Measurements from ENCODE around the gene CFAP74.

CFAP74 gene

DNA sequence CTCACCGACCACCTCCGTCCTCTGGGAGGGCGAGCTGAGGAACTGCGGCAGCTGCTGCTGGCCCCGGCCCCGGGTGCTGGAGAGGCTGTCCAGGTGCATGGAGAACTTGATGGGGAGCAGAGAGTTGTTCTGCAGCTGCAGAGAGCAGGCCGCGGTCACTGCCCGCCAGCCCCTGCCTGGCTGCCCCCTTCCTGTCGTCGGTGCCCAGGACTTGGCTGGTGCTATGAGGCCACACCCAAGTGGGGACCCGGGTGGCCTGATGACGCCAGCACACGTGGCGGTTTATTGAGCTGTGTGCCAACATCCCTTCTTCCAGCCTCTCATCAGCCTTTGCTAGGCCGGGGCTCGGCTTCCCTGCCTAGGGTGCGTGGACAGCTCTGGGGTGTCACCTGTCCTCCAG, 79.2 kb downstream of the CFAP74 start:
- Histone ChIP-seq H3K4me3 (ENCODE audit: low read length) (no peak overlapping the region), H3K36me3 (ENCODE audit: insufficient read depth, low read depth, low read length) (no peaks in the 10 kb centered on the region), H3K27me3 (ENCODE audit: insufficient read depth, low read length) (no peaks in the 10 kb centered on the region), H3K27ac (ENCODE audit: low read length) (no peak overlapping the region), H3K9ac (ENCODE audit: low read depth, low read length) (no peak overlapping the region), H3K4me1 (ENCODE audit: insufficient read depth, low read length) (peaks cover 3% of the 10 kb centered on the region; the same call in 1 of the 2 replicates), H3K9me3 (ENCODE audit: insufficient read depth, low read depth, low read length) (no peaks in the 10 kb centered on the region)

DNA sequence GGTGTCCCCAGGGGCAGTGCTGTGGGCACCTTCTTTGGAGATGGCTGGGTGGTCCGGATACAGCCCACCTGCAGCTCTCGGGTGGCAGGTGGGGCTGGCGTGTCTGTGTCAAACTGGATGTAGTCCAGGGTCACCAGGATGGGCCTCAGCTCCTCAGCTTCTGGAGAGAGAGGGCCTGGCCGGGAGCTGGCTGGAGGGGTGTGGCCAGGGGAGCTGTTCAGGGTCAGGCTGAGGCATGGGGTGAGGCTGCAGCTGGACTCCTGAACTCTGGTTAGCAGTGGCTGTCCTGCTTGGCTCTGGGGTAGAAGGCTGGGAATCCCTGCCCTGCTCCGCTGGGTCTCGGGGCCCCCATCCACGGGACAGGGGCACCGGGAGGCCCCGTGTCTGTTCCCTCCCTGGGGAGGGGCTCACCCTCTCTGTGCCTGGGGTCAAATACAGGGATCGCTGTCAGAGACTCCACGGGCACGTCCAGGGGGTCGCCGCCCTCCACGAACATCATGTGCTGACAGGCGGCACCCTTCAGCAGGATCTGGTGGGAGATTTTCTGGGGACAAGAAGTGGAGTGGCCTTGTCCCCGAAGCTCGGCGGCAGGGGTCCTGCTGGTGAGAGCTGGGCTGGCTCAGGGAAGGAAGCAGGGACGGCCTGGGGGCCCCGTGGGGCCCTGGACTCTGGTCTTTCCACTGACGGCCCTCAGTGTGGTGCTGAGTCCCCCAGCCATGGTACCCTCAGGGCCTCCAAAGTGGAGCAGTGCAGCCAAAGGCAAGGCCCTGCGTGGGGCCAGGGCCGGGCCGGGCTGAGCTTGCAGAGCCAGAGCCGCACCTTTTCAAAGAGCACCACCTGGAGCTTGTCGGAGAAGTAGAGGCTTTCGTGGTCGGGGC, 80.4 kb downstream of the CFAP74 start:
- Histone ChIP-seq H3K27ac (ENCODE audit: low read length) (no peak overlapping the region), H3K9ac (ENCODE audit: low read depth, low read length) (no peak overlapping the region), H3K4me3 (ENCODE audit: low read length) (no peak overlapping the region), H3K27me3 (ENCODE audit: insufficient read depth, low read length) (peaks cover 4% of the 10 kb centered on the region), H3K36me3 (ENCODE audit: insufficient read depth, low read depth, low read length) (no peaks in the 10 kb centered on the region), H3K9me3 (ENCODE audit: insufficient read depth, low read depth, low read length) (no peaks in the 10 kb centered on the region), H3K4me1 (ENCODE audit: insufficient read depth, low read length) (peaks cover 3% of the 10 kb centered on the region; the same call in 1 of the 2 replicates)

DNA sequence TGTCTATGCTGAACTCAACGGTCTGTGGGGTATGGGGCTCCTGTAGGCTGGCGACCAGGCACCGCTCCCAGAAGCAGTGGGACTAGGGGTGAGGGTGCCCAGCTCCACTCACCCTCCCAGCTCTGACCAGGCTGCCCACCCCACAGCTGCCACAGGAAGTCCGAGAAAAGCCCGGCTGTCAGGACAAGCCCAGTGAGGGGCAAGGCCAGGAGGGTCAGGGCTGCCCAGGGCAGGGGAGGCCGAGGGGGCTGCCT, 81.0 kb downstream of the CFAP74 start:
- H3K27me3 ChIP-seq (ENCODE audit: insufficient read depth, low read length), result peaks cover 9% of the 10 kb centered on the region
- peaks cover 3% of the 10 kb centered on the region; the same call in 1 of the 2 replicates for H3K4me1 ChIP-seq (ENCODE audit: insufficient read depth, low read length)
- no peaks in the 10 kb centered on the region for H3K36me3 ChIP-seq (ENCODE audit: insufficient read depth, low read depth, low read length)
- H3K9ac ChIP-seq (ENCODE audit: low read depth, low read length), result no peak overlapping the region
- H3K27ac ChIP-seq (ENCODE audit: low read length), result no peak overlapping the region
- no peak overlapping the region for H3K4me3 ChIP-seq (ENCODE audit: low read length)
- no peaks in the 10 kb centered on the region for H3K9me3 ChIP-seq (ENCODE audit: insufficient read depth, low read depth, low read length)

DNA sequence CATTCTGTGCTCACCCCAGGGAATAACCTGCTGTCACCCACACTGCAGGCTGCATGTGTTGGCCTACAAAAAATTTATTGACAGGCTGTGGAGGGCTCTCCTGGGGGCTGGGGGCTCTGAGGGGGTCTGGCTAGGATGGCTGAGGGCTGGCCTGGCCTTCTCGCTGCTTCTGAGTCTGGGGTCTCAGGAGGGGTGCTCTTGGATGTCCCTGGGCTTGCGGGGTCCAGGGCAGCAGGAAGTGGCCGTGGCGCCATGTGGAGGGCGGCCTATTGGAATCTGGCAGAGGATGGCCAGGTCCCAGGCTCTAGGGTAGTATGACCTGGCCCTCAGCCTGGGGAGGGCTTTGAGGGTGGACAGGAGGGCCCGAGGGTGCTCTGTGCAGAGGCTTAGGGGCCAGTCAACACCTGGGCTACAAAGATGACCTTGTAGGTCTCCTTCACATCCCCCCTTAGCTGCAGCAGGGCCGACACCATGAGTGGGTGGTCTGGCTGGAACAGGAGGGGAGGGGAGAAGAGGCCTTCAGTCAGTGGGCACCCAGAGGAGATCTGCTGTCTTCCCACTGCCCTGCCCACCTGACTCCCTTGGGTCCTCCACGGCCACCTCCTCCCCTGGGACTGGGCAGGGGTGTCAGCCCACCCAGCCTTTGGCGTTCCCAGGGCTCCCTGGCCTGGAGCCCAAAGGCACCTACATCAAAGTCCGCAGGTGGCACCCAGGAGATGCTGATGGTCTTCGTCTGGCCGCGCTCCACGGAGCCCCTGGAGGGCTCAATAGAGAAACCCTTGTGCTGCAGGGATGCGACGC, 81.5 kb downstream of the CFAP74 start:
- Histone ChIP-seq H3K27me3 (ENCODE audit: insufficient read depth, low read length) (peaks cover 10% of the 10 kb centered on the region), H3K4me1 (ENCODE audit: insufficient read depth, low read length) (peaks cover 3% of the 10 kb centered on the region; the same call in 1 of the 2 replicates), H3K36me3 (ENCODE audit: insufficient read depth, low read depth, low read length) (no peaks in the 10 kb centered on the region), H3K27ac (ENCODE audit: low read length) (no peak overlapping the region), H3K4me3 (ENCODE audit: low read length) (no peak overlapping the region), H3K9me3 (ENCODE audit: insufficient read depth, low read depth, low read length) (no peaks in the 10 kb centered on the region), H3K9ac (ENCODE audit: low read depth, low read length) (no peak overlapping the region)

DNA sequence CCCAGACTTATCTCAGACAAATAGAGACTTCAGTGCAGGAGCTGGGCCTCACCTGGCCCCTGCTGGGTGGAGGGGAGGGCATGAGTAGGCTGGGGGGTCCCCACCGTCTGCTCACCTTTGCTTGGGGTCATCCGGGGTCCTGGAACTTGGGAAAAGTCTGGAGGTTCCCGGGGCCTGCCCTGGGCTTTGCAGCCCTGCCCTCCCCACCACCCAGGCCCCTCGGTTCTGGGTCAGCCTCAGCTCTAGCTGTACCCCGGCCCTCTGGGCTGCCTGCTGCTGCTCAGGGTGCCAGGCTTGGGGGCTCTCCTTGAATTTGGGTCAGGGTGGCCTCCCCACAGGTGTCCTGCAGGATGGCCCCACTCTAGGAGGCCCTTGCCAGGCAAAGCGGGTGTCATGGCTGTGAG, 82.1 kb downstream of the CFAP74 start:
- no peak overlapping the region for H3K9ac ChIP-seq (ENCODE audit: low read depth, low read length)
- peaks cover 3% of the 10 kb centered on the region; the same call in 1 of the 2 replicates for H3K4me1 ChIP-seq (ENCODE audit: insufficient read depth, low read length)
- no peak overlapping the region for H3K27ac ChIP-seq (ENCODE audit: low read length)
- H3K4me3 ChIP-seq (ENCODE audit: low read length), result no peak overlapping the region
- H3K27me3 ChIP-seq (ENCODE audit: insufficient read depth, low read length), result peaks cover 10% of the 10 kb centered on the region
- H3K9me3 ChIP-seq (ENCODE audit: insufficient read depth, low read depth, low read length), result no peaks in the 10 kb centered on the region
- no peaks in the 10 kb centered on the region for H3K36me3 ChIP-seq (ENCODE audit: insufficient read depth, low read depth, low read length)

DNA sequence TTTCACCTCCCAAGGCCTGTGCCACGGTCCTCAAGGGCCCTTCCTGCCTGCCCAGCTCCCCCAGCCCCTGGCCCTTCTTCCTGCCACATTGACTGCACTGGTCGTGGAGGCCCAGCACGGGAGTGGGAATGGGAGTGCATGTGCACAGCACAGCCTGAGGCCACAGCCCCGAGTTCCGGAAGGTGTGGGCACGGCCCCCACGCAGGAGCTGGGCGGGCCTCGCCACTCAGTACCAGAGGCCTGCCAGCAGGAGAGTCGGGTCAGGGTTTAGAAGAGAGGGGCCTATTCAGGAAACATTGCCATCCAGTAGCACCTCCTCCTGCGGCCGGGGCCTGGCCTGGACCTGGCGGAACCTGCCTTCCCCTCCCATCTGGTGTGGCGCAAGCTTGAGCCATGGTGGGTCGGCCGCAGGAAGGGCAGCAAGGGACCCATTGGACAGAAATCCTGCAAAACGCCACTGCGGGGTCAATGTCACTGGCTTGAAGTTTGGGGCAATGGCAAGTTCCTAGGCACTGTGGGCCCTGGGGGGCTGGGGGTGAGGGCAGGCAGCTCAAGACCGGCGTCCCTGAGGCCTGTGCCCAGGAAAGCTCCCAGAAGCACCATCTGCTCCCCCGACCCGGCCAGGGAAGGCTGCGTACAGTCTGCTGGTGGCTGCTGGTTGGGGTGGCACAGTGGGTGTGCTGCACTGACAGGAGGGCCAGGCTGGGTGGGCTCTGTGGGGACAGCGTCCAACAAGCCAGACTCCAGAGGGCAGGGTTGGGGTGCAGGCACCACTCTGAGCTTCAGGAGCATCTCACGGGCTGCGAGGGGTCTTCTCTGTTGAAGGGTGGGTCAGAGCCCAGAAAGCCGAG, 82.8 kb downstream of the CFAP74 start:
- Histone ChIP-seq H3K4me3 (ENCODE audit: low read length) (no peak overlapping the region), H3K4me1 (ENCODE audit: insufficient read depth, low read length) (peaks cover 3% of the 10 kb centered on the region; the same call in 1 of the 2 replicates), H3K27ac (ENCODE audit: low read length) (no peak overlapping the region), H3K27me3 (ENCODE audit: insufficient read depth, low read length) (peaks cover 10% of the 10 kb centered on the region), H3K36me3 (ENCODE audit: insufficient read depth, low read depth, low read length) (no peaks in the 10 kb centered on the region), H3K9me3 (ENCODE audit: insufficient read depth, low read depth, low read length) (no peaks in the 10 kb centered on the region), H3K9ac (ENCODE audit: low read depth, low read length) (no peak overlapping the region)

DNA sequence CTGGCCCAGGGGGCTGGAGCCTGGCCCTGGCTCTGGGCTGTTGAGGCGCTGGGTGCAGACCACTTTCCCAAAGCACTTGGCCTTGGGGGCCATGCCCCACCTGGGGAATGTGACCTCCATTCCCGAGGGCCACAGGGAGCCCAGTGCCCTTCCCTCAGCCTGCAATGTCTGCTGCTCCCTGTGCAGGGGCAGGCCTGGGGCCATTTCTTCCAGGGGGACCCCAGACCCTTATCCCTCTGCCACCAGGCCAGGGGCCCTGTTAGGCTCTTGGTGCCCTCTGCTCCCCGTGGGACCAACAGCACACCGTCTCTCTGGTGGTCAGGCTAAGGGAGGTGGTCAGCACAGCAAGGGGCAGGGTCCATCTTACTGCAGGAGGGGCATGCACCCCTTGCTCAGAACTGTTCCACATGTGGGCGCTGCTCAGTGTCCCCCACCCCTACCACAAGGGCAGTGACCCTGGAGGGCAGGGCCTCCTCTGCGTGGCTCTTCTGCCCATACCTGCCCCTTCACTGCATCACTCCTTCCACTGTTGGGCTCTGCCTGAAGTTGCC, 83.5 kb downstream of the CFAP74 start:
- Histone ChIP-seq H3K36me3 (ENCODE audit: insufficient read depth, low read depth, low read length) (no peaks in the 10 kb centered on the region), H3K4me1 (ENCODE audit: insufficient read depth, low read length) (peaks cover 3% of the 10 kb centered on the region; the same call in 1 of the 2 replicates), H3K9me3 (ENCODE audit: insufficient read depth, low read depth, low read length) (no peaks in the 10 kb centered on the region), H3K27ac (ENCODE audit: low read length) (no peak overlapping the region), H3K9ac (ENCODE audit: low read depth, low read length) (no peak overlapping the region), H3K4me3 (ENCODE audit: low read length) (peak overlapping the region; percentile 56; the same call in 1 of the 2 replicates), H3K27me3 (ENCODE audit: insufficient read depth, low read length) (peaks cover 10% of the 10 kb centered on the region)

DNA sequence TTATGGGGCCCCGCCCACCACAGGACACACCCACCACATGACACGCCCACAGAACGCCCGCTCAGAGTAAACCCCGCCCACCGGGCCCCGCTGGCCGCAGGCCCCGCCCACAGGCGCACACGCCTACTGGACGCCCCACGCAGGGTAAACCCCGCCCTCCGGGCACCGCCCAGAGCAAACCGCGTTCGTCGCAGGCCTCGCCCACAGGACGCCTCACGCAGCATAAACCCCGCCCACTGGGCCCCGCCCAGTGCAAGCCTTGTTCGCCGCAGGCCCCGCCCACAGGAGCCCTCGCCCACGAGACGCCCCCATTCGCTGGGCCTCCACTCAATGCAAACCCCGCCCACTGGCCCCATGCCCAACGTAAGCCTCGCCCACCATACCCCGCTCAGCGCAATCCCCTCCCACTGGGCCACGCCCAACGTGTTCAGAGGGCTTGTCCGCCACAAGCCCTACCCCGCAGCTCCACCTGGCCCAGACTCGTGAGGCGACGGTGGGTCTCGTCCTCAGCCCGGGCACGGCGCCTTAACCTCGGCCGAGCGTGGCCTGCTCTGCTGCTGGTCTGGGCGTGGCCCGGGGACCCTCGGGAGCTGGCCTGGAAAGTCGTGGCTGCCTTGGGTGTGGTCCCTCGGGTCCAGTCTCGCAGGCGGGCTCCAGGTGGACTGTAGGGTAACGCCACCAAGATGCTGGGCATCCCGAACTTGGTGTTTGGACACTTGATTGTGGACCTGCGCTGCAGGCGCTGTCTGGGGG, 84.1 kb downstream of the CFAP74 start:
- Histone ChIP-seq H3K27ac (ENCODE audit: low read length) (no peak overlapping the region), H3K27me3 (ENCODE audit: insufficient read depth, low read length) (peaks cover 10% of the 10 kb centered on the region), H3K9ac (ENCODE audit: low read depth, low read length) (peak overlapping the region; percentile 74; the same call in 1 of the 2 replicates), H3K4me3 (ENCODE audit: low read length) (peak overlapping the region; percentile 73; the same call in 1 of the 2 replicates), H3K9me3 (ENCODE audit: insufficient read depth, low read depth, low read length) (no peaks in the 10 kb centered on the region), H3K4me1 (ENCODE audit: insufficient read depth, low read length) (peaks cover 3% of the 10 kb centered on the region; the same call in 1 of the 2 replicates), H3K36me3 (ENCODE audit: insufficient read depth, low read depth, low read length) (no peaks in the 10 kb centered on the region)

DNA sequence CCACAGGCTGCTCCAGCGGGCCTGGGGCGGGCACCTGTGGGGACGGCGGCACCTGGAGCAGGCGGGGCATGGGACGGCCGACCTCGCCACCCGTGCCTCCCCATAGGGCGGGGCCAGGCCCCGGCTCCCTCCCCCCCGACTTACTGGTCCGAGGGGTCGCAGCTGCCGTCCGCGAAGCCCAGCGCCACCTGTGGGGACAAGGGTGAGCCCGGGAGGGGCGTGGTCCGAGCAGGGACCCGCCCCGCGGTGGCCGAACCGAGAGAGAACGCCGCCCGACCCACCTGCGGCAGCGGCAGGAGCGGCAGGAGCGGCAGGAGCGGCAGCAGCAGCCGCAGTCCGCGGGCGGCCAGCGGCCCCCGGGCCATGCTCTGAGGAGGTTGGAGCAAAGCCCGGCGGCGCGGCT, 84.7 kb downstream of the CFAP74 start, which contains the start of gene TMEM52:
TSS of gene TMEM52 (minus strand) at position 379 of the 403 bp plus-strand sequence. CDS start at position 365, 14 bp downstream.
- no peaks in the 10 kb centered on the region for H3K36me3 ChIP-seq (ENCODE audit: insufficient read depth, low read depth, low read length)
- H3K4me3 ChIP-seq (ENCODE audit: low read length), result peak within 1 kb of the TSS; percentile 73
- peaks cover 3% of the 10 kb centered on the region; the same call in 1 of the 2 replicates for H3K4me1 ChIP-seq (ENCODE audit: insufficient read depth, low read length)
- H3K27me3 ChIP-seq (ENCODE audit: insufficient read depth, low read length), result peaks cover 10% of the 10 kb centered on the region
- no peaks in the 10 kb centered on the region for H3K9me3 ChIP-seq (ENCODE audit: insufficient read depth, low read depth, low read length)
- no peak within 1 kb of the TSS for H3K27ac ChIP-seq (ENCODE audit: low read length)
- peak within 1 kb of the TSS; percentile 74 for H3K9ac ChIP-seq (ENCODE audit: low read depth, low read length)

DNA sequence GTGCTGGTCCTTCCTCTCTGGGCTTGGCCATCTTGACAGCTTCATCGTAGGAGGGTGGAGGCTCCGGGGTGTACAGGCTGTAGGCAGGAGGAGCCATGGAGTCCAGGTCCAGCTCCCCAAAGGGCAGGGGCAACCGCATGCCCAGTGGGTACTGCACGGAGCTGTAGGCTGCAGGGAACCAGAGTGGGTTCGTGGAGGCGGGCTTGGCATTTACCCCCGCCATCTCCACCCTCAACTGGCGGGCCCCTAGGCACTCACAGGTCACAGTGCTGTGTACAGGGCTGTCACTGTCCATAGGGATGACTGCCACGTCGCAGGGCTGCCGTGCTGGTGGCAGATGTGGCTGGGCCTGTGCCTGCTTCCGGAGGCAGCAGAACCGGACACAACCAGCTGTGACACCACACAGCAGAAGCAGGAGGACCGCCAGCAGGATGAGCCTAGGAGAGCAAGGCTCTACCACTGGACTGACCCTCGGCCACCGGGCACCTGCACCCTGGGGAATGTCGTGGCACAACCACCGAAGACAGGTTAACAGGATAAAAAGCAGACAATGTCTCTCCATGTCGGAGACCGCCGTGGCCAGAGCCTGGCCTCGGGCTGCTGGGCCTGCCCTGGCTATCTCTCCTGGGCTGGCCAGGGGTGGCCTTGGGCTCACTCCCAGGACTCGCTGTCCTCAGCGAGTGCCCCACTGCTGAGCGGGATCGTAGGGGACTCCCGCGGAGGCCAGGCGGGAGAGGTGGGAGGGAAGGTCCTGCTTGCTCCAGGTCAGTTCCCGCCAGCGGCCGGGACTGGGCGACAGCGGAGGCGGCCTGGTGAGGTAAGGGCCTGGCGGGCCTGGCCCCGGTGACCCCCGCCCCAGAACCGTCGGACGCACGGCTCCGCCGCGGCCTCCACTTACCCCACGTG, 85.3 kb downstream of the CFAP74 start:
- H3K4me1 ChIP-seq (ENCODE audit: insufficient read depth, low read length), result peaks cover 3% of the 10 kb centered on the region; the same call in 1 of the 2 replicates
- H3K27ac ChIP-seq (ENCODE audit: low read length), result no peak overlapping the region
- H3K36me3 ChIP-seq (ENCODE audit: insufficient read depth, low read depth, low read length), result no peaks in the 10 kb centered on the region
- peaks cover 10% of the 10 kb centered on the region for H3K27me3 ChIP-seq (ENCODE audit: insufficient read depth, low read length)
- H3K4me3 ChIP-seq (ENCODE audit: low read length), result peak overlapping the region; percentile 73
- H3K9ac ChIP-seq (ENCODE audit: low read depth, low read length), result peak overlapping the region; percentile 74
- H3K9me3 ChIP-seq (ENCODE audit: insufficient read depth, low read depth, low read length), result no peaks in the 10 kb centered on the region
